ENCODE measurements around the gene FKTN.
"Not testable (repeated sequence)": the region's sequence is repeated elsewhere in the genome, so short reads cannot be mapped to it uniquely, and the experiment has no call there.

Gene FKTN
- 10.3 to 25.9 reads per million in 2 donors for total RNA-seq

- DNase-seq: peak; percentile 57 to 89 (median 72)
These were observed at the start of gene FKTN for GRCh38 chr9:105557804-105558610. FKTN (plus strand) TSS chr9:105558131; CDS start chr9:105575033, 16,902 bp downstream.

GRCh38 chr9:105508530-105508929, 49.4 kb upstream of the FKTN start:
- no peak for DNase-seq

GRCh38 chr9:105510024-105510423, 47.9 kb upstream of the FKTN start:
- no peak for DNase-seq

GRCh38 chr9:105511446-105511845, 46.5 kb upstream of the FKTN start:
- DNase-seq: no peak

GRCh38 chr9:105515811-105516413, 42.0 kb upstream of the FKTN start:
- no peak for DNase-seq

- DNase-seq: peak in 4 of 5 experiments; percentile 13 to 34 (median 26)
These were observed 38.1 kb upstream of the FKTN start for GRCh38 chr9:105519710-105520369.

DNA sequence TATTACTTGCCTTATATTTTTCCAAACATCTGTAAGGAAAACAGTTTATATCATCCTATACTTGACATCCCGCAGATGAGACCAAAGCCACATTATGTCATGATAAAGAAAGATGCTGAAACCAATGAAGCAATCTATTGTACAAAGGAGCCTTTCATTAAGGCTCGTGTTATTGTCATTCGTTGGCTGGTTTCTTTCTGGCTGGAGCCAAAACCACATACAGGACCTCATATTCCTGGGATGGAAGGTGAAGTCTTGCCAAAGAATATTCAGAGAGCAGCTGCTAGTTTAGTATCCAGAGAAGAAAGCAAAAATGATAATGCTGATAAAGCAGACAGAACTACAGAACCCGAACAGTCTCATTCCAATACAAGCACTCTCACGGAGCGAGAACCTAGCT, 36.9 kb upstream of the FKTN start:
- not testable (repeated sequence) for DNase-seq

GRCh38 chr9:105522618-105523385, 35.1 kb upstream of the FKTN start:
- DNase-seq: not testable (repeated sequence)

DNA sequence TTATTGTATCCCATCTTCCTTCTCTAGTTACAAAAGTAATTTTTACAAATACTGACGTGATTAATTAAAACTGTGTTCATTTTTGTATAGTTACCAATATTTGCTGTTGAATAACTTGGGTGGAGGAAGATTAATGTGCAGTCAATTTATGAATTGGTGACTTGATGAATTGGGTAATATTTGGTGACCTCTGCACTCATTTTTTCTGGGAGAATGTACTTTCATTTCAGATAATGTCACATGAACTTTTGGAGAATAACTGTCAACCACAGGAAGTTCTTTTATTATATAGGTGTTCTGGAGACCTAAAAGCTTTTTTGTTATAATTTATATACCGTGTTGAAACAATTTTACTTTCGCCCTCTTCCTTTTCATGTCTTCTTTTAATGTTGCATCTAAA, 26.4 kb upstream of the FKTN start:
- no peak for DNase-seq

- DNase-seq: no peak
These were observed 21.8 kb upstream of the FKTN start for GRCh38 chr9:105535920-105536668.

DNA sequence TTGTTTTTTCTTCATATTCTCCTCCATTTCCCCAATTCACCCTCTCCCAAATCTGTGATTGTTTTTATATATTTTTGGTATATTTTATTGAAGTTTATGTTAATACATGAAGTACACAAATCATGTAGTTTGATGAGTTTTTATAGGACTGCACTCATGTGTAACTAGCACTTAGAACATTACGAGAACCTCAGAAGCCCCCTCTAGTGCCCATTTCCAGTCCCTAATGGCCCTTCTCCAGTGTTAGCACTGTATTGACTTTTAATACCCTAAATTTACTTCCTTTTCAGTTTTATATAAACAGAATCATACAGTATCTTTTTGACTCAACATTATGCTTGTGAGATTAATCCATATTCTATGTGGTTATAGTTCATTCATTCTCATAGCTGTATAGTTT, 18.5 kb upstream of the FKTN start:
- no peak for DNase-seq

- DNase-seq: no peak
These were observed 16.1 kb upstream of the FKTN start for GRCh38 chr9:105541838-105542237.

DNA sequence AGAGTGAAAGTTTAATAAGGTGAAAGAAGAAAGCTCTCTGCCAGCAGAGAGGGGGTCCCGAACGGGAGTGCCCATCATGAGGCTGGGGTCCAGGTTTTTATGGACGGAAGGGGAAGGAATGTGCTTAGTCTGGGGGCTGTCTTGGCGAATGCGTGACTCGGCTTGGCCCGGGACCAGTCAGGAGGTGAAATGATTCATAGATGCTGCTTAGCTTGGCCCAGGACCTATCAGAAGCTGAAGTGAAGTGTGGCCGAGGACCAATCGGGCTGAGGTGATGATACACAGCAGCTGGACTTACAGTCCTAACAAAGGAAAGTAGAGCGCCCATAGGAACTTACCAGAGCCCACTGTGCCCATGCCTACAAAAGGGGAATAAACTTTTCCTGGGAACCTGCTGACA, 3.9 kb upstream of the FKTN start:
- no peak for DNase-seq

DNA sequence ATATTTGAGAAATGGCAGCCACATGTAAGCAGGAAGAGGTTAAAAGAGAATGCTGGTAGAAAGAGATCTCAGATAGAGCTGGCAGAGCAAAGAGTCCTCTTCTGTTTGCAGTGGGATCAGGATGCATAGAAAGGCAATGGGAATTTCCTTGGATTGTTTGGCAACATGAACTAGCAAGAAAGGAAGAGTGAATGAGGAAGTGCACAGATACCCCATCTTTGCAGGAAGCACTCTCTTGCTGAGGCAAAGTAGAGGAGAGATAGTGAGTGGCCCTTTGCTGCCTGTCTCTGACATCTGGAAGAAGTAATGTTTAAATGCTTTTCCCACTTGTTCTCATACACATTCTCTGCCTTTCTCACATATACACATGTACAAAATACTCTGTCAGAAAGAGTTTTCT, 14.5 kb downstream of the FKTN start:
- DNase-seq: no peak

DNA sequence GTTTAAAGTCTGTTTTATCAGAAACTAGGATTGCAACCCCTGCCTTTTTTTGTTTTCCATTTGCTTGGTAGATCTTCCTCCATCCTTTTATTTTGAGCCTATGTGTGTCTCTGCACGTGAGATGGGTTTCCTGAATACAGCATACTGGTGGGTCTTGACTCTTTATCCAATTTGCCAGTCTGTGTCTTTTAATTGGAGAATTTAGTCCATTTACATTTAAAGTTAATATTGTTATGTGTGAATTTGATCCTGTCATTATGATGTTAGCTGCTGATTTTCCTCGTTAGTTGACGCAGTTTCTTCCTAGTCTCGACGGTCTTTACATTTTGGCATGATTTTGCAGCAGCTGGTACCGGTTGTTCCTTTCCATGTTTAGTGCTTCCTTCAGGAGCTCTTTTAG, 22.0 kb downstream of the FKTN start:
- not testable (repeated sequence) for DNase-seq

DNA sequence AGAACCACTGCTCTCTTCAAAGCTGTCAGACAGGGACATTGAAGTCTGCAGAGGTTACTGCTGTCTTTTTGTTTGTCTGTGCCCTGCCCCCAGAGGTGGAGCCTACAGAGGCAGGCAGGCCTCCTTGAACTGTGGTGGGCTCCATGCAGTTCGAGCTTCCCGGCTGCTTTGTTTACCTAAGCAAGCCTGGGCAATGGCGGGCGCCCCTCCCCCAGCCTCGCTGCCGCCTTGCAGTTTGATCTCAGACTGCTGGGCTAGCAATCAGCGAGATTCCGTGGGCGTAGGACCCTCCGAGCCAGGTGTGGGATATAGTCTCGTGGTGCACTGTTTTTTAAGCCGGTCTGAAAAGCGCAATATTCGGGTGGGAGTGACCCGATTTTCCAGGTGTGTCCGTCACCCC, 23.6 kb downstream of the FKTN start:
- DNase-seq: not testable (repeated sequence)

GRCh38 chr9:105593145-105593544, 35.2 kb downstream of the FKTN start:
- no peak for DNase-seq

GRCh38 chr9:105608721-105609598, 51.0 kb downstream of the FKTN start:
- DNase-seq: peak in 1 of 5 experiments; percentile 43

- no peak for DNase-seq
These were observed 63.1 kb downstream of the FKTN start for GRCh38 chr9:105621001-105621400.

DNA sequence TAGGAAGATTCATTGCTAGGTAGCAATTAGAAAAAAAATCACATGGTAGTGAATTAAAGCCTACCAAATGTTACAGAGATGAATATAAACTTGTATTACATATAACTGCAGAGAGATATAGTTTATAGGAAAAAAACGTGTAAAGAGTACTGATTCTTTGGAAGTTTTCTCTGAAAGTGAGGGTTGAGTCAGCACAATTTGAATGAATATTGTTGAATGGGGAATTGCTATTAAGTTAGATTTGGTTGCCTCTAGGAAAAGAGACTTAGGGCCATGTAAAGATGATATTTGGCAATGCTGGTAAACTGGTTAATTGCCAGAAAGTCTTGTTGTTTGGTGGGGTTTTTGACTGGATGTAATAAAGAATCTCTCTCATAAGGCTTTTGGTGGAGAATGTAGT, 67.2 kb downstream of the FKTN start:
- no peak for DNase-seq

- no peak for DNase-seq
These were observed 74.9 kb downstream of the FKTN start for GRCh38 chr9:105632807-105633206.

All from T-helper 2 cell (primary cell).